HG03175 (cell line): ENCODE data around the gene PGLYRP2.

Experiments used
- ATAC-seq: cut with Tn5 transposase; IDR thresholded peaks from one replicate; pipeline ENCODE4 v1.9.1; 2021; ENCODE audit warnings: mild to moderate bottlenecking, moderate library complexity; ENCODE audit not compliant: unreplicated experiment

Gene PGLYRP2

DNA sequence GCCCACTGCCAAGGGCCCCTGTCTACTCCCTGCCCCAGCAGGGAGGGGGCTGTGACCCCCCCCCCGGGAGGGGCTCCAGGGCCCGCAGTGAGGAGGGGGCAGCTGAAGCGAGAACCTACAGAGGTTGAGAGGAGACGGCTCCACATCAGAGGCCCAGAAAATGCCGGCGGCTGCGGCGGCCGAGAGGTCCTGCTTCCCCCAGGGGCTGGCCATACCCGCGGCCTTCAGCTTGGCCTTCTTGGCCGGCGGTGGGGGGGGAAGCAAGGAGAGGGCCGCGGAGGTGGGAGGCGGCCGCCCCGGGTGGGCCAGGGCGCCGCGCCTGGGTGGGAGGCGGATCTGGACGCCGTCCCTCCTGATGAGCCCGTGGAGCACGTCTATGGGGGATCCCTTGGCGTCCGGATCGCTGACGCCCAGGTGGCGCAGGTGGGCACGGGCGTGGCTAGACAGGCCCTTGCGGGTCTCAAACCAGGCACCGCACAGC is 51.3 kb downstream of the PGLYRP2 start:
- ATAC-seq = no peak

DNA sequence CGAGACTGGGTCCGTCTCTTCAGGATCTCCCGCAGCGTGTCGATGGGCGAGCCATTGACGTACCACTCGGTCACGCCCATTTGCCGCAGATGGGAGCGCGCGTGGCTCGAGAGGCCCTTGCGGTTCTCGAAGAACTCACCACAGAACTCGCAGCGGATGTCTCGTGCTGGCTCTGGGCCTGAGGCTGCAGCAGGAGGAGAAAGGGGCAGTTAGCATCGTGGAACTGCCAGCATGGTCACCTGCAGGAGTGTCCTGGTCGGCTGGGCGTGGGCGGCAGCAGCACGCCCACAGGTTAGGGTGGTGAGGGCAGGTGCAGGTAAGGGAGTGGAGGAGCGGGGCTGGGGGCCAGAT is 52.0 kb downstream of the PGLYRP2 start:
- no peak for ATAC-seq

DNA sequence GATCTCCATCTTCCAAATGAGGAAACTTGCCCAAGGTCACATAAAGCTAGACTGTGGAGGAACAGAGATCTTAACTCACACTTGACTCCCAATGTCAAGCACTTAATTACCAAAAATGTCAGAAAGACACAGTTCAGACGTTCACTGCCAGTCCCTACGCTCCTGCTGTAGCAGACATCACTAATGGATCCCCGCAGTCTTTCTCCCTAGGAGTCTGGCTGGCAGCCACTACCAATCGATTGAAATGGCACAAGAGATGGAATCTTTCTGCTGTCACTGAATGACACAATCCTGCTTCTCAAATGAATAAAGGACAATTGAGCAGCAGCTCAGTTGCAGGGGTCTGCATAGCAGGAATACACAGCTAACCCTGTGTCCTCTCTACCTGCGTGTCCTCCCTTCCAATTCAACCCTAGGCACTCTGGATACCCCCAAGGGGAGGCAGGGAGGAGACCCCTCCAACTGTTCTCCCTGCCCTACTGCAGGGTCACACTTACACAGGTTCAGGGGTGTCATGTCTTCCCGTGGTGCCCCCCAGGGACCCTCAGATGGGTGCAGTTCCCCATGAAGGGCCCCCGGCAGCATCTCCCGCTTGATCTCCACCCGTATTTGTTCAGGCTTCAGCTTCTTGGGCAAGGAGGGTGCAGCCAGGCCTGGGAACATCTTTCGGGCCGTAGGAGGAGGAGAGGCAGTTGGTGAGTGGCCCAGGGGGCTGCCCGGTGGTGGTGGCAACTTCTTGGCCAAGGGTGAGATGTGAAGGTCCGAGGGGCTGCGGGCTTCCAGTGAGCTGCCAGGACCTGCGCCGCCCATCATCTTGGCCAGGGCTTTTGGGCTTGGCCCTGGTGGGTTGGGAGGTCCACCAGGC is 52.6 kb downstream of the PGLYRP2 start:
- ATAC-seq = no peak

DNA sequence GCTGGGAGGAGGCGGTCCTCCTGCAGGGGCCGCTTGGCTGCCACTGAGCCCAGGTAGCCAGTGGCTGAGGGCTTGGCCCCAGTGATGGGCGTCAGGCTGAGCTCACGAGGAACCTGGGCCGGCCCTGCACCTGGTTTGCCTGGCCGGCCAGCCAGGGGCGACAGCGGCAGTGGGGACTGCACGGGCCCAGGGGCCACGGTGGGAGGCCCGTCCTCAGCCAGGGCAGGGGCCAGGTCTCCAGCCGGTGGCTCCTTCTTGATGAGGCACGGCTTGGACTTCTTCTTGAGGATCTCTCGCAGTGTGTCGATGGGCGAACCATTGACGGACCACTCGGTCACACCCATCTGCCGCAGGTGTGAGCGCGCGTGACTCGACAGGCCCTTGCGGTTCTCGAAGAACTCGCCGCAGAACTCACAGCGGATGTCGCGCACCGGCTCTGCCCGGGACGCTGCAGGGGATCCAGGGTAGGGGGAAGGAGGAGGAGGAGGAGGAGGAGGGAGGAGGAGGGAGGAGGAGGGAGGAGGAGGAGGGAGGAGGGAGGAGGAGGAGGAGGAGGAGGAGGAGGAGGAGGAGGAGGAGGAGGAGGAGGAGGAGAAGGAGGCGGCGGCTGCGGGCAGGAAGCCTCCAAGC is 53.9 kb downstream of the PGLYRP2 start:
- no peak for ATAC-seq

DNA sequence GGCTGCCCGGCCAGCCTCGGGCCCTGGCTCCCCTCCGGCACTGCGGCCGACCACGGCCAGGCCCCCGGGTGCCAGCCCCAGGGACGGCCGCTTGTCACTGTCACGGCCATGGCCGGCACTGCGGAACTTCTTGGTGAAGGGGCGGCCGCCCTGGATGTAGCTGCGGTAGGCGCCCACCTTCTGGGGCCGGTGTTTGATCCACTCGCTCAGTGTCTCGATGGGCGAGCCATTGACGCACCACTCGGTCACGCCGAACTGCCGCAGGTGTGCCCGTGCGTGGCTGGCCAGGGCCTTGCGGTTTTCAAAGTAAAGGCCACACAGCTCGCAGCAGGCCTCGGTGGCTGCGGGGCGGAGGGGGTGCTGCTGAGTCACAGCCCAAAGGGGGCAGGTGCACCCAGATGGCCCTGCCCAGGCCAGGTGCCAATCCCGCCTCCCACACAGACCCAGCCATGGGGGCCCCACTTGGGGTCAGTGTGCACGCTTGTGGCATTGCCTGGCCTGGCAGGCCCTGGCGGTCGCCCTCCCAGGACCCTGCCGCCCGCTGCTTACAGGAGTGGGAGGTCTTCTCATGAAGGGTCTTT is 54.5 kb downstream of the PGLYRP2 start:
- ATAC-seq = no peak

DNA sequence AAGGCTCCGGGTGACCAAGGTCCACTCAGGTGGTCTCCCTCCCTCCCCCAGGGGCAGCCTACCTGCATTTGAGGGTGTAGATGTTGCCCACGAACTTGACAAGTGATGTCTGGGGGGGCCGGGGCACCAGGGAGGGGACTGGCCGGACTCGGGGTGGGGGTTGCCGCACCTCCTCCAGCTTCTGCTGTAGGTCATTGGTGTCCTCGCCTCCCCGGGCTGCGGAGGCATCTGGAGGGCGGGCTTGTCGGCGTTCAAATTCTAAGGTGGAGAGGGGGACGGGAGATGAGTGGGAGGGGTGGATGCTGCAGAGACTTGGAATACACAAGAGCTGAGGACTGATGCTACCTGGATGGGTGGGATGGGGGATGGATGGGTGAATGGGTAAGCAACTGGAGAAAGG is 55.2 kb downstream of the PGLYRP2 start:
- no peak for ATAC-seq

DNA sequence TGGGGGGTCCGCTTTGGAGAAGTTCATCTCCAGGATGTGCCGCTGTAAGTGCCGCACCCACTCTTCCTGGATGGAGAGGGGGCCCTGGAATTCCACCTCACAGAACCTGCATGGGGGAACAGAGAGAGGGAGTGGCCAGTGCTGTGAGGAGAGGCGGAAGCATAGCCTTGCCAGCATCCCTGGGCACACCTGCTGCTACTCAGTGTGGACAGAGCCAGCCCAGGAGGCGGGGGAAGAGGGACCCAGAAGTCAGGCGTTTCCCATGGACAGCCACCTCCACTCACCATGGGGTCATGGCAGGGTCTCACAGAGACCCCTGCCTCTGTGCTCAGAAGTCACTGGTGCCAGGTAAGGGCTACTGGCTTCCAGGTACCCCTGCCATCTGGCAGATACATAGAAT is 56.2 kb downstream of the PGLYRP2 start:
- no peak for ATAC-seq

DNA sequence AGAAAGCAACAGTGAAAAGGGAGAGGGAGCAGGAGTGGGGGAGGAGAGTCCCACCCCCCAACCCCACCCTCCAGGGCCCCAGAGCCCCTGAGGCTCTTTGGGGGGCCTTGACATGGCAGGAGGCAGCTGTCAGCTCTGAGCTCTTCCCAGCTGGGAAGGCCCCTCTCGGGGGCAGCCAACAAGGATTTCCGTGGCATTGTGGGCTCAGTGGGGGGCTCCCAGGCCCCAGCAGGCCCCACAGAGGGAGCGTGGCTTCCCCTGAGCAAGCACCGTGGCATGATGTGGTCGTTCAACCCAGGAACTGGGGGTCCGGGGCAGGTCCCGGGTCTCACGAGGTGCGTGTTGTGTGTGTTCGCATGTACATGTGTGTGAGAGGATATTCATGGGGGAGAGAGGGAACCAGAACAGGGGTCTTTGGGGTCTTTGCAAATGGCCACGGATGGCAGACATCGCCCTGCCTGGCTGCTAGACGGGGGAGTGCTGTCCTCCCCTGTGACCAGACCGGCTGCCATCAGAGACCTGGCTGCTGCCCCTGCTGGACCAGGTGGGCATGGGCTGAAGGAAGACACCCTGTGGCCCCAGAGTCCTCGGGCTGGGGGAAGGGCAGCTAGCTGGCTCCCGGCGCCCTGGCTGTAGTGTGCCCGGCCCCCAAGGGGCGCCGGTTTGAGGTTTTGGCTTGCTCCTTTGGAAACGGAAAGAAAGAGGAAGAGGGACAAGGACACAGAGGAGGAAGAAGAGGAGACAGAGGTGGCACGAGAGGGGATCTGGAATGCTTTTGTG is 56.8 kb downstream of the PGLYRP2 start:
- ATAC-seq = no peak

DNA sequence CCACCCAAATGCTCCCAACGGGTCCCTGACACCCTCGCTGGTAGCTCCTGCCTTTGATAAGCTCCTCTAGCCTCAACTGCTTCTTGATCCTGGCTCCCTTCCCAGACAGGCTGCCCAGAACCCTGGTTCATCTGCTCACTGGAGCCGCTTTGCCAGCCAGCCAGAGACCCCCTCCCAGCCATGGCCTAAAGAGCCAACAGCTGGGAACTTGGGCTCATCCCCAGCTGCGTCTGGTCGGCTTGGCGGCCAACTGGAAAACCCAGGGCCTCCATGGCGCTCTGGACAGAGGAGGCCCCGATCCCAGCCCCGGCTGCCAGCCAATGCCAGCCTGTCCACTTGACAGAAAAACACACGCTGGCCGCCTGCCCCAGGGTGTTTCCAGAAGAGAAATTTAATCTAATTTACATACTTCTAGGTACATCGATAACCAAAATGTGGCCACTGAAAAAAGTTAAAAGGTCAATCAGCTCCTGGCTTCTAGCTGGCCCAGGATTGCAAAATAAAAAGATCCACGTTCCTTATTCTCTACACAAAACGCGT is 57.5 kb downstream of the PGLYRP2 start:
- ATAC-seq = no peak

DNA sequence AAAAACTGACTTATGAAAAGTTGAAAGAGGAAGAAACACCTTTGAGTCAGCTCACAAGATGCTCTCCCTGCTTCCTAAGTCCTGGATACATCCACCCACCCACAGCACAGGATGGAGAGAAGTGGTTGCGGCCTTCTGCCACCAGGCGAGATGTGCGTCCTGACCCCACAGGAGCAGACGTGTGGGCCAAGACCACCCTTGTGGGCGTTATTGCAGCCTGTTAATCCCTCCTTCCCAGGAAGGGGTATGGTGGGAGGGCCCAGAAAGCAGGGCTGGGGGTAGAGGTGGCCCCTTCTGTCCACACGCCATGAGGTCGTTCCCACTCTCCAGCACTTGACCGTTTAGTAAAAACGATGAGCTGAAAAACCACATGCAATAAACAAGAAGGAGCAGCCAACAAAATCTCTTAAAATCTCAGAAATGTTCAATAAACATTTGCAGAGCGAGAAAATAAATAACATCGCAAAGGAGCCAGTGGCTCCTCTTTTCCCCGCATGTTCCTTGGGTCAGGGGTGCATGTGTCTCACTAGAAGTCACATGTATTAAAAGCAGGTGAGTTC is 58.1 kb downstream of the PGLYRP2 start:
- no peak for ATAC-seq

DNA sequence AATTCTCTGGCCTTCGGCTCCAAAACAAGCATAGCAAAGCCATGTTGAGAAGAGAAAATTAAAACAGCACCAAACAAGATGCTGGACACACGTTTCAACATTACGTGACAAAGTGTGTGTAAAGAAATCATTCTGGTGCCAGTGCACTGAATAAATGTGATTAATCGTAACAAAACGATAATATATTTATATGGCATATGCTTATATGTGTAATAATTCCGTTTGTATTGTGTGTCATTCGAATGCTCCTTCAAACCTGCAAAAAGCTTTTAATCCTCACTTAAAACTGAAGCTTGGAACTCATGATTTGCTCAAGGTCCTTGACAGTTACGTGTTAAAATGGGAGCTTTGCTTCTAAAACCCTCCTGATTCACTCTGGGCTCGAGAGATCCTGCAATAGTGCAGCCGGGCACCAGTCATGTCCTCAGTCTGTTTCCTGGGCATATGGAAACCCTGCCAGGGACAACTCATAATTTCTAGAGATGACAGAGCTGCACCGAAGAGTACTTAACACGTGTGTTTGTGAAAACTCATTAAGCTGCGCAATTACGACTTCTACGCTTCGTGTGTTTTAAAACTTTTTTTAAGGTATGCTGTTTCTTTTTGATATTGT is 59.8 kb downstream of the PGLYRP2 start:
- no peak for ATAC-seq
